NCI-H187 (cell line): ENCODE measurements around the gene YWHAH.
"Not testable (repeated sequence)": the region's sequence is repeated elsewhere in the genome, so short reads cannot be mapped to it uniquely, and the experiment has no call there.

ENCODE experiments used
- DNase-seq, 2 experiments: peaks; one replicate each; lab custom pipeline; 2025; lab: John Stamatoyannopoulos, UW

Gene YWHAH

GRCh38 chr22:31981976-31982375 is 37.6 kb downstream of the YWHAH start:
- not testable (repeated sequence) for DNase-seq

- no peak for DNase-seq
Observed at GRCh38 chr22:31983911-31984656, 39.7 kb downstream of the YWHAH start.

- DNase-seq, result no peak
Observed at GRCh38 chr22:31987218-31987617, 42.9 kb downstream of the YWHAH start.

GRCh38 chr22:31991102-31991839 is 46.9 kb downstream of the YWHAH start:
- DNase-seq, result no peak

GRCh38 chr22:31995046-31995445 is 50.7 kb downstream of the YWHAH start:
- DNase-seq, result no peak

- no peak for DNase-seq
Observed at GRCh38 chr22:31995807-31996206, 51.5 kb downstream of the YWHAH start.

GRCh38 chr22:31998784-31999385 is 54.5 kb downstream of the YWHAH start:
- DNase-seq, result no peak

- no peak for DNase-seq
Observed at GRCh38 chr22:32000181-32000580, 55.8 kb downstream of the YWHAH start.

GRCh38 chr22:32005453-32005852 is 61.1 kb downstream of the YWHAH start:
- no peak for DNase-seq
